H9 (cell line): ENCODE results near the gene LRMDA. TPM values are rescaled to one million over a fixed set of nuclear protein-coding genes. Genes with fewer than 3 reads are reported as not detected.

Source experiments
- DNase-seq: peaks from one replicate; pipeline ENCODE4 v3.0.0-alpha.2; 2017
- H2AFZ ChIP-seq: one replicate; pipeline ENCODE4 v1.6.1; 2013; ENCODE audit warnings: mild to moderate bottlenecking, low read length, control low read depth, moderate library complexity
- H2AK5ac ChIP-seq: 2 replicates; pipeline ENCODE4 v1.6.1; 2013; ENCODE audit warnings: low read length, control low read depth, mixed read lengths; ENCODE audit not compliant: insufficient read length
- H2BK120ac ChIP-seq: one replicate; pipeline ENCODE4 v1.6.1; 2013; ENCODE audit warnings: low read depth, mild to moderate bottlenecking, low read length, control low read depth, inconsistent platforms; ENCODE audit not compliant: poor library complexity, severe bottlenecking
- H2BK12ac ChIP-seq: 2 replicates; pipeline ENCODE4 v1.6.1; 2013; ENCODE audit warnings: low read length, control low read depth, mixed read lengths, low read depth; ENCODE audit not compliant: insufficient read length
- H2BK15ac ChIP-seq: 2 replicates; pipeline ENCODE4 v1.6.1; 2013; ENCODE audit warnings: low read depth, low read length, control low read depth
- H2BK20ac ChIP-seq: one replicate; pipeline ENCODE4 v1.6.1; 2013; ENCODE audit warnings: low read depth, mild to moderate bottlenecking, low read length, control low read depth, inconsistent platforms; ENCODE audit not compliant: poor library complexity, severe bottlenecking
- H2BK5ac ChIP-seq: 2 replicates; pipeline ENCODE4 v1.6.1; 2013; ENCODE audit warnings: low read length, control low read depth, mixed read lengths; ENCODE audit not compliant: insufficient read length
- H3K14ac ChIP-seq: 2 replicates; pipeline ENCODE4 v1.6.1; 2013; ENCODE audit warnings: low read length, control low read depth; ENCODE audit not compliant: insufficient read depth
- H3K18ac ChIP-seq: 2 replicates; pipeline ENCODE4 v1.6.1; 2013; ENCODE audit warnings: low read depth, mild to moderate bottlenecking, mixed read lengths, low read length, control low read depth; ENCODE audit not compliant: insufficient read length
- H3K23ac ChIP-seq: 2 replicates; pipeline ENCODE4 v1.6.1; 2013; ENCODE audit warnings: low read length, control low read depth, mixed read lengths, low read depth; ENCODE audit not compliant: insufficient read length
- H3K23me2 ChIP-seq: 2 replicates; pipeline ENCODE4 v1.6.1; 2013; ENCODE audit warnings: low read depth, mild to moderate bottlenecking, mixed read lengths, low read length, control low read depth; ENCODE audit not compliant: insufficient read length, poor library complexity, severe bottlenecking
- H3K27ac ChIP-seq: 2 replicates; pipeline ENCODE4 v1.5.1; 2013; ENCODE audit warnings: low read length, control low read depth, mixed read lengths, low read depth; ENCODE audit not compliant: insufficient read length
- H3K27me3 ChIP-seq: 2 replicates; pipeline ENCODE4 v1.6.1; 2013; ENCODE audit warnings: low read length, control low read depth, inconsistent platforms; ENCODE audit not compliant: insufficient read depth
- H3K4ac ChIP-seq: 2 replicates; pipeline ENCODE4 v1.6.1; 2013; ENCODE audit warnings: low read depth, mild to moderate bottlenecking, control low read depth, inconsistent platforms, low read length, moderate library complexity
- H3K4me1 ChIP-seq: 2 replicates; pipeline ENCODE4 v1.6.1; 2013; ENCODE audit warnings: low read length, control low read depth, inconsistent platforms; ENCODE audit not compliant: insufficient read depth
- H3K4me2 ChIP-seq: 2 replicates; pipeline ENCODE4 v1.6.1; 2013; ENCODE audit warnings: low read length, control low read depth, mixed read lengths; ENCODE audit not compliant: insufficient read length, insufficient read depth
- H3K56ac ChIP-seq: 2 replicates; pipeline ENCODE4 v1.6.1; 2013; ENCODE audit warnings: low read depth, mild to moderate bottlenecking, mixed read lengths, low read length, control low read depth; ENCODE audit not compliant: insufficient read length
- H3K79me1 ChIP-seq: 2 replicates; pipeline ENCODE4 v1.6.1; 2013; ENCODE audit warnings: low read depth, mild to moderate bottlenecking, moderate library complexity, low read length, control low read depth, inconsistent platforms; ENCODE audit not compliant: insufficient read depth, poor library complexity, severe bottlenecking
- H3K79me2 ChIP-seq: 2 replicates; pipeline ENCODE4 v1.6.1; 2013; ENCODE audit warnings: low read length, control low read depth, inconsistent platforms; ENCODE audit not compliant: insufficient read depth
- H3K9ac ChIP-seq: 2 replicates; pipeline ENCODE4 v1.6.1; 2013; ENCODE audit warnings: low read length, control low read depth, mixed read lengths; ENCODE audit not compliant: insufficient read length; ENCODE audit errors: extremely low read depth
- H3K9me3 ChIP-seq: one replicate; pipeline ENCODE4 v1.6.1; 2013; ENCODE audit warnings: low read depth, low read length, inconsistent platforms; ENCODE audit not compliant: control insufficient read depth
- H3T11ph ChIP-seq: one replicate; pipeline ENCODE4 v1.6.1; 2013; ENCODE audit warnings: mild to moderate bottlenecking, low read length, control low read depth, inconsistent platforms
- H4K20me1 ChIP-seq: one replicate; pipeline ENCODE4 v1.6.1; 2013; ENCODE audit not compliant: control insufficient read depth, insufficient read length, insufficient read depth
- H4K5ac ChIP-seq: 2 replicates; pipeline ENCODE4 v1.6.1; 2013; ENCODE audit warnings: low read depth, mild to moderate bottlenecking, mixed read lengths, low read length, control low read depth; ENCODE audit not compliant: insufficient read length
- H4K8ac ChIP-seq: replicated peaks from 2 replicates; pipeline ENCODE4 v1.6.1; 2013; ENCODE audit warnings: low read length, control low read depth, mixed read lengths, low read depth; ENCODE audit not compliant: insufficient read length
- H4K91ac ChIP-seq: 2 replicates; pipeline ENCODE4 v1.6.1; 2013; ENCODE audit warnings: low read depth, mild to moderate bottlenecking, moderate library complexity, mixed read lengths, low read length, control low read depth; ENCODE audit not compliant: insufficient read length
- H3K27ac Mint-ChIP-seq, 3 experiments: 2 replicates in 2 of 3; 3 replicates in 1 of 3; pipeline ENCODE4 v1.8.0; 2020 to 2021; ENCODE audit warnings: mixed read lengths in 3 of 3, mild to moderate bottlenecking in 1 of 3, moderate library complexity in 1 of 3
- H3K27me3 Mint-ChIP-seq: 2 replicates; pipeline ENCODE4 v1.8.0; 2021; ENCODE audit warnings: low read depth, mild to moderate bottlenecking, moderate library complexity, mixed read lengths
- H3K36me3 Mint-ChIP-seq, 3 experiments: 2 replicates in 2 of 3; 3 replicates in 1 of 3; pipeline ENCODE4 v1.8.0; 2020 to 2021; ENCODE audit warnings: low read depth in 3 of 3, mixed read lengths in 3 of 3; ENCODE audit not compliant: insufficient read depth in 1 of 3
- H3K4me1 Mint-ChIP-seq, 2 experiments: 2 replicates each; pipeline ENCODE4 v1.8.0; 2020; ENCODE audit warnings: mixed read lengths in 2 of 2
- H3K4me3 Mint-ChIP-seq, 2 experiments: 2 replicates in 1 of 2; 3 replicates in 1 of 2; pipeline ENCODE4 v1.8.0; 2020 to 2021; ENCODE audit warnings: mild to moderate bottlenecking in 2 of 2, mixed read lengths in 2 of 2, moderate library complexity in 1 of 2
- H3K9me3 Mint-ChIP-seq, 2 experiments: 2 replicates in 1 of 2; 3 replicates in 1 of 2; pipeline ENCODE4 v1.8.0; 2020; ENCODE audit warnings: mild to moderate bottlenecking in 2 of 2, mixed read lengths in 2 of 2, moderate library complexity in 1 of 2
- CTCF ChIP-seq: fragments of 200-600 bp; sonication (generic); conservative IDR thresholded peaks from 3 replicates; pipeline ENCODE4 v1.8.0; 2021; ENCODE audit warnings: antibody characterized with exemption, mild to moderate bottlenecking
- WGBS: extraction: QIAGEN DNeasy Blood & Tissue Kit; methylation state at CpG from one replicate; pipeline ENCODE4 v1.1.7; 2013; ENCODE audit warnings: missing lambda C conversion rate, low lambda C conversion rate, mixed read lengths; ENCODE audit not compliant: insufficient read length; ENCODE audit errors: extremely low coverage; 5-methylcytosine and 5-hydroxymethylcytosine counted together
- total RNA-seq: library from RNA; stranded (reverse); gene quantifications from 2 replicates; pipeline ENCODE4 v1.2.1, GENCODE V29; 2021

Gene LRMDA
- total RNA-seq, 1 experiment from 2014 or later, result 1.8 TPM

GRCh38 chr10:75452997-75453396 is 21.6 kb downstream of the LRMDA start:
- H3K23ac ChIP-seq, result no peak overlapping the region
- H2BK20ac ChIP-seq, result no peak overlapping the region
- no peaks in the 10 kb centered on the region for H3K79me1 ChIP-seq
- Mint-ChIP-seq H3K27me3 (peaks cover 76% of the 10 kb centered on the region), H3K4me3 (no peak overlapping the region), H3K27ac (no peak overlapping the region), H3K9me3 (no peaks in the 10 kb centered on the region; a peak in 1 of 5 replicates), H3K36me3 (no peaks in the 10 kb centered on the region), H3K4me1 (peaks cover 33 to 41% of the 10 kb centered on the region in 2 experiments)
- H4K91ac ChIP-seq, result no peak overlapping the region
- WGBS, result no CpG with 5 or more reads among the region's 1 CpG
- no peak overlapping the region for H2BK15ac ChIP-seq
- no peak overlapping the region for H3T11ph ChIP-seq
- peaks cover 6% of the 10 kb centered on the region; the same call in 1 of the 2 replicates for H3K27me3 ChIP-seq
- no peak overlapping the region for H2BK120ac ChIP-seq
- no peak overlapping the region for H2BK5ac ChIP-seq
- no peak overlapping the region for H2BK12ac ChIP-seq
- H4K5ac ChIP-seq, result no peak overlapping the region
- H3K18ac ChIP-seq, result no peak overlapping the region
- no peaks in the 10 kb centered on the region for H3K9me3 ChIP-seq
- no peak overlapping the region for H3K4me2 ChIP-seq
- H2AFZ ChIP-seq, result no peak overlapping the region
- no peak overlapping the region for H2AK5ac ChIP-seq
- DNase-seq, result no peak
- H3K27ac ChIP-seq, result no peak overlapping the region
- TF ChIP-seq CTCF, result no peak
- H3K79me2 ChIP-seq, result no peaks in the 10 kb centered on the region
- no peaks in the 10 kb centered on the region for H4K20me1 ChIP-seq
- H3K14ac ChIP-seq, result no peak overlapping the region
- H3K23me2 ChIP-seq, result no peaks in the 10 kb centered on the region
- no peak overlapping the region for H3K4ac ChIP-seq
- no peak overlapping the region for H3K56ac ChIP-seq
- H3K9ac ChIP-seq, result no peak overlapping the region
- peaks cover 18% of the 10 kb centered on the region; the same call in 1 of the 2 replicates for H3K4me1 ChIP-seq
- no peak overlapping the region for H4K8ac ChIP-seq
